ENCODE measurements around the gene RNF43.

RNF43 gene

GRCh38 chr17:58416937-58417299 lies 416 bp downstream of the RNF43 start:
- Histone ChIP-seq H3K9me3 (no peaks in the 10 kb centered on the region), H3K27me3 (peaks cover 92% of the 10 kb centered on the region), H3K4me1 (no peaks in the 10 kb centered on the region), H3K36me3 (no peaks in the 10 kb centered on the region), H3K4me3 (ENCODE audit: low read depth, low read length) (no peak overlapping the region)
- no peak for DNase-seq
- TF ChIP-seq CTCF (IDR thresholded peaks at IDR 0.05; ENCODE audit: low read depth, low read length), result no peak

- H3K4me1 ChIP-seq, result no peaks in the 10 kb centered on the region
- H3K4me3 ChIP-seq (ENCODE audit: low read depth, low read length), result no peak overlapping the region
- no peak for DNase-seq
- no peak for TF ChIP-seq CTCF (IDR thresholded peaks at IDR 0.05; ENCODE audit: low read depth, low read length)
- no peaks in the 10 kb centered on the region for H3K36me3 ChIP-seq
- no peaks in the 10 kb centered on the region for H3K9me3 ChIP-seq
- H3K27me3 ChIP-seq, result peaks cover 92% of the 10 kb centered on the region
Measured at GRCh38 chr17:58416396-58416795, 938 bp downstream of the RNF43 start.

GRCh38 chr17:58415371-58416055 lies 1.8 kb downstream of the RNF43 start:
- peak; percentile 16 for DNase-seq
- Histone ChIP-seq H3K4me3 (ENCODE audit: low read depth, low read length) (no peak overlapping the region), H3K36me3 (no peaks in the 10 kb centered on the region), H3K4me1 (no peaks in the 10 kb centered on the region), H3K9me3 (no peaks in the 10 kb centered on the region), H3K27me3 (peaks cover 92% of the 10 kb centered on the region)
- TF ChIP-seq CTCF (IDR thresholded peaks at IDR 0.05; ENCODE audit: low read depth, low read length), result no peak

- Histone ChIP-seq H3K4me3 (ENCODE audit: low read depth, low read length) (no peak overlapping the region), H3K36me3 (no peaks in the 10 kb centered on the region), H3K27me3 (peaks cover 92% of the 10 kb centered on the region), H3K9me3 (no peaks in the 10 kb centered on the region), H3K4me1 (no peaks in the 10 kb centered on the region)
- no peak for DNase-seq
- TF ChIP-seq CTCF (IDR thresholded peaks at IDR 0.05; ENCODE audit: low read depth, low read length), result no peak
Measured at GRCh38 chr17:58414596-58414997, 2.7 kb downstream of the RNF43 start.

- Histone ChIP-seq H3K4me3 (ENCODE audit: low read depth, low read length) (no peak overlapping the region), H3K4me1 (no peaks in the 10 kb centered on the region), H3K36me3 (no peaks in the 10 kb centered on the region), H3K27me3 (peaks cover 92% of the 10 kb centered on the region), H3K9me3 (no peaks in the 10 kb centered on the region)
- no peak for DNase-seq
- no peak for TF ChIP-seq CTCF (IDR thresholded peaks at IDR 0.05; ENCODE audit: low read depth, low read length)
Measured at GRCh38 chr17:58413684-58414083, 3.6 kb downstream of the RNF43 start.

GRCh38 chr17:58412961-58413586 lies 4.3 kb downstream of the RNF43 start:
- TF ChIP-seq CTCF (IDR thresholded peaks at IDR 0.05; ENCODE audit: low read depth, low read length), result no peak
- no peaks in the 10 kb centered on the region for H3K4me1 ChIP-seq
- DNase-seq, result no peak
- peaks cover 93% of the 10 kb centered on the region for H3K27me3 ChIP-seq
- no peaks in the 10 kb centered on the region for H3K36me3 ChIP-seq
- no peak overlapping the region for H3K4me3 ChIP-seq (ENCODE audit: low read depth, low read length)
- H3K9me3 ChIP-seq, result no peaks in the 10 kb centered on the region
